Thyroid gland (tissue), 4 donors: ENCODE data around the gene DNAH9.

Experiments used
- POLR2A ChIP-seq, 2 donors: fragments of 450-650 bp; IDR thresholded peaks; one replicate each; pipeline ENCODE4 v1.6.1; 2017; ENCODE audit warnings: antibody characterized with exemption in 2 of 2, mild to moderate bottlenecking in 2 of 2, moderate library complexity in 1 of 2
- TF ChIP-seq, protein P1 (sequence below), 6 experiments: fragments of 200-600 bp in 3 of 6; fragments of 450-650 bp in 3 of 6; sonication (generic) in 3 of 6; IDR thresholded peaks; one replicate each; pipeline ENCODE4 v1.5.1; 2016 to 2019; ENCODE audit warnings: antibody characterized with exemption in 6 of 6, mild to moderate bottlenecking in 2 of 6, inconsistent platforms in 1 of 6, moderate library complexity in 1 of 6

DNA sequence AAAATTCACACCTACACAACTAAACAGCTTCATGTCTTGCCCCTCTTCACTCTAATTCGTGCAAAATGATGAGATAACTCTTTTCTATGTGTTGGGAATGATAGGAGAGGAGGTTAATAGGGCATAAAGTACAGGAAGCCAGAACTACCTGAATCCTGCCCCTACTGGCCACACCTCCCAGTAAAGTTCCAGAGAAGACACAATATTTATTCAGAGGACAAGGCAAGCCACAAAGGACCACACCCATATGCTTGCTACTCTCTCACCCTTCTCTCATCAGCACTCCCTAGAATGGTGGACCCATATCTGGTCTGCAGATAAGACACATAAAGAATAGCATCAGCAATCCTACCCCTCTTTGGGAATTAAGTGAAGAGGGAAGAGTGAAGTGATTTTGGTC is 324.4 kb downstream of the DNAH9 start:
- TF ChIP-seq, protein P1, sequence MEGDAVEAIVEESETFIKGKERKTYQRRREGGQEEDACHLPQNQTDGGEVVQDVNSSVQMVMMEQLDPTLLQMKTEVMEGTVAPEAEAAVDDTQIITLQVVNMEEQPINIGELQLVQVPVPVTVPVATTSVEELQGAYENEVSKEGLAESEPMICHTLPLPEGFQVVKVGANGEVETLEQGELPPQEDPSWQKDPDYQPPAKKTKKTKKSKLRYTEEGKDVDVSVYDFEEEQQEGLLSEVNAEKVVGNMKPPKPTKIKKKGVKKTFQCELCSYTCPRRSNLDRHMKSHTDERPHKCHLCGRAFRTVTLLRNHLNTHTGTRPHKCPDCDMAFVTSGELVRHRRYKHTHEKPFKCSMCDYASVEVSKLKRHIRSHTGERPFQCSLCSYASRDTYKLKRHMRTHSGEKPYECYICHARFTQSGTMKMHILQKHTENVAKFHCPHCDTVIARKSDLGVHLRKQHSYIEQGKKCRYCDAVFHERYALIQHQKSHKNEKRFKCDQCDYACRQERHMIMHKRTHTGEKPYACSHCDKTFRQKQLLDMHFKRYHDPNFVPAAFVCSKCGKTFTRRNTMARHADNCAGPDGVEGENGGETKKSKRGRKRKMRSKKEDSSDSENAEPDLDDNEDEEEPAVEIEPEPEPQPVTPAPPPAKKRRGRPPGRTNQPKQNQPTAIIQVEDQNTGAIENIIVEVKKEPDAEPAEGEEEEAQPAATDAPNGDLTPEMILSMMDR (IDR thresholded peaks at IDR 0.05) = no peak
- TF ChIP-seq POLR2A (IDR thresholded peaks at IDR 0.05) = no peak
